ENCODE data around the gene PHAF1. TPM values are rescaled to one million over a fixed set of nuclear protein-coding genes. Genes with fewer than 3 reads are reported as not detected.

Gene PHAF1
- polyA plus RNA-seq, 1 donor, result 20.8 TPM

Other genes starting within 250 kb of the PHAF1 start
- gene PDP2, start 229.4 kb upstream of the PHAF1 start, polyA plus RNA-seq (ENCODE audit: insufficient read length), result 3.0 TPM
- gene CDH16, start 191.1 kb upstream of the PHAF1 start, polyA plus RNA-seq (ENCODE audit: insufficient read length), result not detected
- gene RRAD, start 184.4 kb upstream of the PHAF1 start, polyA plus RNA-seq (ENCODE audit: insufficient read length), result 3.1 TPM
- 88.3 TPM for gene CIAO2B, start 175.5 kb upstream of the PHAF1 start, polyA plus RNA-seq (ENCODE audit: insufficient read length)
- gene CES2, start 174.4 kb upstream of the PHAF1 start, polyA plus RNA-seq (ENCODE audit: insufficient read length), result 28.6 TPM
- gene CES3, start 148.7 kb upstream of the PHAF1 start, polyA plus RNA-seq (ENCODE audit: insufficient read length), result 0.37 TPM
- gene CES4A, start 121.4 kb upstream of the PHAF1 start, polyA plus RNA-seq (ENCODE audit: insufficient read length), result 2.6 TPM
- 37.7 TPM for gene CBFB, start 80.8 kb upstream of the PHAF1 start, polyA plus RNA-seq (ENCODE audit: insufficient read length)
- gene B3GNT9, start 41.1 kb downstream of the PHAF1 start, polyA plus RNA-seq (ENCODE audit: insufficient read length), result 10.9 TPM
- gene TRADD, start 50.0 kb downstream of the PHAF1 start, polyA plus RNA-seq (ENCODE audit: insufficient read length), result 5.9 TPM
- 2.5 TPM for gene FBXL8, start 50.0 kb downstream of the PHAF1 start, polyA plus RNA-seq (ENCODE audit: insufficient read length)
- 5.3 TPM for gene HSF4, start 54.8 kb downstream of the PHAF1 start, polyA plus RNA-seq (ENCODE audit: insufficient read length)
- 44.3 TPM for gene NOL3, start 60.6 kb downstream of the PHAF1 start, polyA plus RNA-seq (ENCODE audit: insufficient read length)
- gene MATCAP1, start 74.0 kb downstream of the PHAF1 start, polyA plus RNA-seq (ENCODE audit: insufficient read length), result 22.9 TPM
- 15.3 TPM for gene EXOC3L1, start 80.2 kb downstream of the PHAF1 start, polyA plus RNA-seq (ENCODE audit: insufficient read length)
- gene E2F4, start 82.2 kb downstream of the PHAF1 start, polyA plus RNA-seq (ENCODE audit: insufficient read length), result 40.9 TPM
- gene ELMO3, start 89.2 kb downstream of the PHAF1 start, polyA plus RNA-seq (ENCODE audit: insufficient read length), result 1.1 TPM
- 17.5 TPM for gene TMEM208, start 117.2 kb downstream of the PHAF1 start, polyA plus RNA-seq (ENCODE audit: insufficient read length)
- gene FHOD1, start 137.5 kb downstream of the PHAF1 start, polyA plus RNA-seq (ENCODE audit: insufficient read length), result 20.1 TPM
- gene SLC9A5, start 139.0 kb downstream of the PHAF1 start, polyA plus RNA-seq (ENCODE audit: insufficient read length), result 1.5 TPM
- 10.0 TPM for gene PLEKHG4, start 169.6 kb downstream of the PHAF1 start, polyA plus RNA-seq (ENCODE audit: insufficient read length)
- gene KCTD19, start 216.8 kb downstream of the PHAF1 start, polyA plus RNA-seq (ENCODE audit: insufficient read length), result 0.31 TPM
- 0.50 TPM for gene LRRC36, start 216.9 kb downstream of the PHAF1 start, polyA plus RNA-seq (ENCODE audit: insufficient read length)

Data from hindlimb muscle (tissue), 1 donor.